ENCODE data around the gene CYB561A3.

The CYB561A3 gene

DNA sequence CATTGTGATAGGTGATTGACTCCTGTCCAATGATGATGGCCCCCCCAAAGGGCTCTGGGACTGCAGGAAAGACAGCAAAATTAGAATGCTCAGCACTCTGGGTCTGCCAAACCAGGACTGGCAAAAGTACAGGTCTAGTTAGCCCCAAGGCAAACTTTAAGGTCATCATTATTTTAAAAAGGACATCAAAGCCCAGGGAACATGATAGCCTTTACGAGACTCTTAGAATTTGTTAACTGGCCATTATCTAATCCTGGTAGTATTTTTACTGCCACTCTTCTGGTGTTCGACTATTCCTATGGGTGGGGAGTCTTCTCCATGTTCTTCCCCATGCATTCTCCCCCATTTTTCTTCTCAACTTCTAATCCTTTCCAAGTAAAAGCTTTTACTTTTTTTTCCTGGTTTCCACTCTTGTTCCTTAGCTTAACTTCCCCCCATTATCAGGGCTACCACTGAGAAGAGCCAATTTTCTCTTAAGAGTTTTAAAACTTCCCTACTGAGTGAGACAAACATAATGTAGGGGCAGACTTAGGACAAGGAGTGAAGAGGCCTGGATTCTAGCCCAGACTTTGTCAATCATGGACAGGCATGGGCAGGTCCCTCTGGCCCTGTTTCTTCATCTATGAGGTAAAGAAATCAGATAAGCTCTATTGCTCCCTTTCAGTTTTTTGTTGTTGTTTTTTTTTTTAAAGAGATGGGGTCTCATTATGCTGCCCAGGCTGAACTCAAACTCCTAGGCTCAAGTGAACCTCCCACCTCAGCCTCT is 35.9 kb downstream of the CYB561A3 start:
- DNase-seq: no peak

DNA sequence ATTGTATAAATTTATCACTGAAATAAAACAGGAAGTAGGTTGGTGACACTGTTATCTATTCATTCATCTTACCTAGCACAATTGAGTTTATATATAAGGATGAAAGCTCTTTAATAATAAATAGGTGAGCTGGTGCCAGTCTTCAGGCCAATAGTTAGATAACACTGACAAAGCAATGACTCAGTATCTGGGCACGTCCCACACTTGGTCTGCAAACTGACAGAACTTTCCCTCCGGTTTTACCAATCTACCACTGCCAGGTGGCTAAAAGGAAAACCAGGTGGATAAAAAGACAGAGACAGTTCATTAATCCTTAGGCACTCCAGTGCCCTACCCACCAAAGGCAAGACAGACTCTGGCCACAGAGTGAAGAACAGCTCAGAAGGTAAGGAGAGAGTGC is 46.4 kb downstream of the CYB561A3 start:
- DNase-seq: no peak

DNA sequence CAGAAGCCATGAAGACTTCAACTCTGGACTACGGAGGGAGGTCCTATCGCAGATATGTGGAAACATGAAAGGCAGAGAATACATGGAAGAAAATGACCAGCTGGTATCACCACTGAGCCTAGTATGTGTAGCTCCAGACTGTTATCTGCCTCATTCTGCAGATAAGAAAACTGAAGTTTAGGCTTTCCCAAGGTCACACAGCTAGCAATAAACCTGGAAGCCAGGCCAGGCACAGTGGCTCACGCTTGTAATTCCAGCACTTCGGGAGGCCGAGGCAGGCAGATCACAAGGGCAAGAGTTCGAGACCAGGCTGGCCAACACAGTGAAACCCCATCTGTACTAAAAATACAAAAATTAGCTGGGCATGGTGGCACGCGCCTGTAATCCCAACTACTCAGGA is 50.9 kb downstream of the CYB561A3 start:
- no peak for DNase-seq

DNA sequence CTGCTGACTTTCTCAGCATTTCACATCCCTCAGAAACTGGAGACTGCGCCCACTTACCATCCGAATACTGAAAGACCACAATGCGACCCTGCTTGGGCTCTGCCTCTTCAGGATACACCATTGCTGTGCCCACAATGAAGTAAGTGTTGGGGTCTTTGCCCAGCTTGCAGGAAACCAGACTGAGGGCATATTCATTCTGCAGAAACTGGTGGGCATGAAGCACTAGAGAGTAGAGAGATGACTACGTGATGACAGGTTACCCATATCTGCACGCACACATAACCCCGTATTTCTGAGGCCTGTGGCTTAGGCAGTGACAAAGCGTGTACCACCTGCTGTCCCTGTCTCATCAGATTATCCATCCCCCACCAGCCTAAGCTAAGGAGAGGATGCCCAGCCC is 51.9 kb downstream of the CYB561A3 start:
- no peak for DNase-seq

DNA sequence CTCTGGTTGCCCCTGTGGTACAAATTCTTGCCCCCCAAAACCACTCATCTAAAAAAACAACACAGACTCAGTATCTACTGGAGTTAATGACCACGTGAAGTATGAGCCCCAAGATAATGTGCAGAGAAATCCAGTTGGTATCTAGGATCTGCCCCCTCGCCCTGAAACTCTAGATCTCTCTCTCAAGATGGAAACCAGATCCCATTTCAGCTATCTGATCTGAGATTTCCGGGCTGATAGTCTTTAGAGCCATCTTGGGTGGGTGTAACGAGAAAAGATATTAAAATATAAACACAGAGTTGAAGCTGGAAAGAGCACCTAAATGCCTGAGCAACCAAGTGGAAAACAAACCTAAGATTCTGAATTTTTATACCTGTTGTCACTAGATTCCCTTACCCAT is 52.5 kb downstream of the CYB561A3 start:
- no peak for DNase-seq

DNA sequence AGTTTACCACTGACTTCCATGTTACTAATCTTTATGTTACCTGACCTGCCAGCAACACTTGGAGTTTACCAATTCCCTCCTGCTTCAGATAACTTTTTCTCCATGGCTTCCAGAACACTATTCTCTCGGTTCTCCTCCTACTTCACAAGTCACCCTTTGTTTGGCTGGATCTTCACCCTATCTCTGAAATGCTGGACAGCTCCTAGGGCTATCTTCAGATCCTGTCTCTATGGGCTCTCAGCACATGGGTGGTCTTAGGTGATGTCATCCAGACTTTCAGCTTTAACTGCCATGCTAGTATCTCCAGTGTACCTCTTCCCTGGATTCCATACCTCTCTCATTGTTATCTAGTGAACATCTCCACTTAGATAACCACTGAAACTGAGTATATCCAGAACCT is 54.3 kb downstream of the CYB561A3 start:
- DNase-seq: no peak

DNA sequence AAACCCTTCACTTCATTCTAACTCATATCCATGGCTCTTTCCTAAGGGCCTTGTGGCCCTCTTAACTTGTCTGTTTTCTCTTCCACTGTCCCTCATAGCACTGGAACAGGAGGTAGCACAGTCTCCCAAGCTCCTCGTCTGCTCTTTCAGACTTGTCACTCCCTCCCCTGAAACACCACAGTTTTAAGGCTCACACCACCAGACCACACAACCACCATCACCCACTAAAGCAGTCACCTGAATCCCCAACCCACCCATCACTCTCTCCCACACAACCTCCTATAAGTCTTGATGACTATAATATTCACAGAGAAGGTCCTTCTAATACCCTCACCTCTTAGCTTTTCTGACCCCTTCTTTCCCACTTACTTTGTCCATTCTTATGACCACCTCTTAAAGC is 55.5 kb downstream of the CYB561A3 start:
- no peak for DNase-seq

DNA sequence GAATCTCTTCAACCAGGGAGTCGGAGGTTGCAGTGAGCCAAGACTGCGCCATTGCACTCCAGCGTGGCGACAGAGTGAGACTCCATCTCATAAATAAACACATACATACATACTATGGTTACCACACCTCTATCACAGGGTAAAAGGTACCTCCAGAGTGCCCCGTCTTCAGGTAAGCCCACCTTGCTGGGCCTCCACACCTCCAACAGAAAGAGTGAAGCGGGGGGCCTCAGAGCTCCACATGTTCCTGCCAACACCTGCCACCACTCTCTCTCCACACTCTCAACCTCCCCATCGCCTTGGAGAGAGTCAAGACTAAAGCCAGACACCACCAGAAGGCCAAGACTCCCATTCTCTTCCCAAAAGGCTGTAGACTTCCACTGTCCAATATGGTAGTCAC is 56.3 kb downstream of the CYB561A3 start:
- DNase-seq: no peak

DNA sequence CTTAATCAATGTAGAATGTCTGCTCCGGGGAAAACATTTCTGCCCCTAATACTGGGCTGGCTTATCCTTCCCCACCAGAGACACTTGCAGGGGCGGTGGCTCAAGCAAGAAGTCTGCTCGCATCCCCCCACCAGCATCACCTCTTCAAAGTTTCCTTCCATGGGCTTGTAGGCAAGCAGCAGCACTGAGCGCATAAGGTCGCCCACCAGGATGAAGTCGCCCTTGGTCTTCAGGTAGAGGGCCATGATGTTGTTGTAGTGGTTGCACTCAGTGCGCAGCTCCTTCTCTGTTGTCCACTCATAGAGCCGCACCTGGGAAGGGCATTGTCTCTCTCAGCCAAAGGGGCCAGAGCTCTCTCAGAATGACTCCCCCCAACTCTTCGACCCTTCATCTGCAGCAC is 58.0 kb downstream of the CYB561A3 start:
- no peak for DNase-seq

DNA sequence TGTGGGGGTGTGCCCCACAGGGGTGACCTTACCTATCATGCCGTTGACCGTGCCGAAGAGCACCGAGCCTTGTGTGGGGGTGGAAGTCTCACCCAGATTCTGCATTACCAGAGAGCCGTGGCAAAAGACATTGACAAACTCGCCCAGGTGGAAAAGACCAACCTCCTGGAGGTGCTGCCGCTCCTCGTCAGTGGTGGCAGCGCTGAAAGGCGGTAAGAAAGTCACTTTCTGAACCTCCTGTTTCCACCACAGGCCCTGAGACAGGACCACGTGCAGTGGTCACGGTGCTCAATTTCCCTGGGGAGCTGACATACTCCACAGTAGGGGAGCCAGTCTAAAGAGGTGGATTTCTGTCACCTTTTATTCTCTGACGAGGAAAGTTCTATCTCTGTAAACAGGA is 59.1 kb downstream of the CYB561A3 start:
- DNase-seq: no peak
